K562 (cell line): Measurements from ENCODE around the gene HBG1.
A peak's percentile ranks its signal among the peaks of the same experiment; 100 is the strongest.

Experiments used
- CAMTA2 ChIP-seq: fragments of 250-450 bp; sonication (Bioruptor Pico); conservative IDR thresholded peaks from 2 replicates; pipeline ENCODE4 v1.5.1; 2022
- CHD2 ChIP-seq: IDR thresholded peaks from 2 replicates; pipeline ENCODE4 v1.6.1; 2011; ENCODE audit warnings: low read depth, low read length
- E2F8 ChIP-seq: fragments of 450-650 bp; IDR thresholded peaks from 2 replicates; pipeline ENCODE4 v1.7.1; 2018; ENCODE audit warnings: mild to moderate bottlenecking, low read depth; ENCODE audit not compliant: partially characterized antibody
- ELK1 ChIP-seq: sonication (generic); formaldehyde crosslinking; IDR thresholded peaks from 2 replicates; pipeline ENCODE4 v1.8.1; 2022; ENCODE audit warnings: missing genetic modification reagents
- MXD1 ChIP-seq: fragments of 250-450 bp; sonication (Bioruptor Pico); IDR thresholded peaks from 2 replicates; pipeline ENCODE4 v1.8.0; 2021; ENCODE audit warnings: borderline replicate concordance, mild to moderate bottlenecking, moderate library complexity; ENCODE audit not compliant: poor library complexity, severe bottlenecking
- NFIC ChIP-seq: fragments of 450-650 bp; IDR thresholded peaks from 2 replicates; pipeline ENCODE4 v1.6.1; 2017; ENCODE audit warnings: mild to moderate bottlenecking, inconsistent platforms
- POLR2AphosphoS2 ChIP-seq: IDR thresholded peaks from 2 replicates; pipeline ENCODE4 v1.6.1; 2012; ENCODE audit warnings: low read length, improper control_type of control experiment
- POLR2AphosphoS5 ChIP-seq: IDR thresholded peaks from 2 replicates; pipeline ENCODE4 v1.6.1; 2011; ENCODE audit warnings: mild to moderate bottlenecking, low read depth, low read length, moderate library complexity; ENCODE audit not compliant: control insufficient read depth, insufficient read depth
- RAD21 ChIP-seq, 2 experiments: fragments of 250-450 bp in 1 of 2; fragments of 450-650 bp in 1 of 2; sonication (Bioruptor Pico) in 1 of 2; formaldehyde crosslinking in 1 of 2; IDR thresholded peaks in 1 of 2; conservative IDR thresholded peaks in 1 of 2; 2 replicates each; pipeline versions ENCODE4 v1.4.0 to v1.8.0; 2020 to 2022; ENCODE audit warnings: mild to moderate bottlenecking in 2 of 2, moderate library complexity in 1 of 2
- SP1 ChIP-seq: sonication (generic); formaldehyde crosslinking; IDR thresholded peaks from 2 replicates; pipeline ENCODE4 v1.8.1; 2022; ENCODE audit warnings: mild to moderate bottlenecking, missing genetic modification reagents
- ZHX1 ChIP-seq: fragments of 150-350 bp; conservative IDR thresholded peaks from 2 replicates; pipeline ENCODE4 v1.6.1; 2014; ENCODE audit warnings: low read length

- TF ChIP-seq CAMTA2 (CRISPR knock-in tag) = no peak
- TF ChIP-seq CHD2 = no peak
- peak; percentile 97 for TF ChIP-seq NFIC
- no peak for TF ChIP-seq ELK1
- peak; percentile 99 for TF ChIP-seq POLR2AphosphoS5
- TF ChIP-seq RAD21 (CRISPR knock-in tag; conservative IDR thresholded peaks at IDR 0.05 in 1 of 2, IDR thresholded peaks at IDR 0.05 in 1 of 2) = peak; percentile 33 to 34; a peak in 3 of 4 replicates
- peak; percentile 35 for TF ChIP-seq E2F8
- TF ChIP-seq MXD1 = no peak
- TF ChIP-seq ZHX1 = no peak
- TF ChIP-seq POLR2AphosphoS2 = no peak
- peak; percentile 68 for TF ChIP-seq SP1 (CRISPR knock-in tag)
These were observed 31.0 kb upstream of the HBG1 start for GRCh38 chr11:5280582-5281102.
